ENCODE measurements around the gene SYNDIG1. TPM values are rescaled to one million over a fixed set of nuclear protein-coding genes. Genes with fewer than 3 reads are reported as not detected.

The SYNDIG1 gene
- total RNA-seq, 1 donor from 2014 or later = 5.6 TPM

- DNase-seq (ENCODE audit: low spot score) = no peak
- no peak overlapping the region for H3K27ac Mint-ChIP-seq (ENCODE audit: unreplicated experiment)
- no peaks in the 10 kb centered on the region for H3K27me3 Mint-ChIP-seq (ENCODE audit: low read depth)
- peaks cover 17% of the 10 kb centered on the region for H3K4me1 Mint-ChIP-seq (ENCODE audit: low read depth)
- H3K9me3 Mint-ChIP-seq (ENCODE audit: low read depth) = no peaks in the 10 kb centered on the region
- H3K4me3 Mint-ChIP-seq (ENCODE audit: unreplicated experiment) = no peak overlapping the region
- TF ChIP-seq CTCF (IDR thresholded peaks at IDR 0.05) = no peak
- H3K36me3 Mint-ChIP-seq (ENCODE audit: low read depth) = no peaks in the 10 kb centered on the region
Observed at GRCh38 chr20:24633026-24633425, 163.6 kb downstream of the SYNDIG1 start.

GRCh38 chr20:24633521-24633920 lies 164.1 kb downstream of the SYNDIG1 start:
- Mint-ChIP-seq H3K36me3 (ENCODE audit: low read depth) (no peaks in the 10 kb centered on the region), H3K4me3 (ENCODE audit: unreplicated experiment) (no peak overlapping the region), H3K27me3 (ENCODE audit: low read depth) (no peaks in the 10 kb centered on the region), H3K9me3 (ENCODE audit: low read depth) (no peaks in the 10 kb centered on the region), H3K4me1 (ENCODE audit: low read depth) (peaks cover 17% of the 10 kb centered on the region), H3K27ac (ENCODE audit: unreplicated experiment) (no peak overlapping the region)
- TF ChIP-seq CTCF (IDR thresholded peaks at IDR 0.05) = no peak
- DNase-seq (ENCODE audit: low spot score) = no peak

- peak overlapping the region; percentile 78 for H3K27ac Mint-ChIP-seq (ENCODE audit: unreplicated experiment)
- TF ChIP-seq CTCF (IDR thresholded peaks at IDR 0.05) = no peak
- no peak overlapping the region for H3K4me3 Mint-ChIP-seq (ENCODE audit: unreplicated experiment)
- H3K9me3 Mint-ChIP-seq (ENCODE audit: low read depth) = no peaks in the 10 kb centered on the region
- peaks cover 17% of the 10 kb centered on the region for H3K4me1 Mint-ChIP-seq (ENCODE audit: low read depth)
- no peak for DNase-seq (ENCODE audit: low spot score)
- no peaks in the 10 kb centered on the region for H3K36me3 Mint-ChIP-seq (ENCODE audit: low read depth)
- H3K27me3 Mint-ChIP-seq (ENCODE audit: low read depth) = no peaks in the 10 kb centered on the region
Observed at GRCh38 chr20:24634855-24635254, 165.4 kb downstream of the SYNDIG1 start.

GRCh38 chr20:24636626-24637025 lies 167.2 kb downstream of the SYNDIG1 start:
- Mint-ChIP-seq H3K27ac (ENCODE audit: unreplicated experiment) (no peak overlapping the region), H3K4me3 (ENCODE audit: unreplicated experiment) (no peak overlapping the region), H3K36me3 (ENCODE audit: low read depth) (no peaks in the 10 kb centered on the region), H3K27me3 (ENCODE audit: low read depth) (no peaks in the 10 kb centered on the region), H3K4me1 (ENCODE audit: low read depth) (peaks cover 17% of the 10 kb centered on the region), H3K9me3 (ENCODE audit: low read depth) (no peaks in the 10 kb centered on the region)
- no peak for DNase-seq (ENCODE audit: low spot score)
- TF ChIP-seq CTCF (IDR thresholded peaks at IDR 0.05) = no peak

- no peaks in the 10 kb centered on the region for H3K9me3 Mint-ChIP-seq (ENCODE audit: low read depth)
- DNase-seq (ENCODE audit: low spot score) = no peak
- H3K4me1 Mint-ChIP-seq (ENCODE audit: low read depth) = peaks cover 17% of the 10 kb centered on the region
- no peak overlapping the region for H3K4me3 Mint-ChIP-seq (ENCODE audit: unreplicated experiment)
- no peak for TF ChIP-seq CTCF (IDR thresholded peaks at IDR 0.05)
- H3K27ac Mint-ChIP-seq (ENCODE audit: unreplicated experiment) = no peak overlapping the region
- H3K36me3 Mint-ChIP-seq (ENCODE audit: low read depth) = no peaks in the 10 kb centered on the region
- no peaks in the 10 kb centered on the region for H3K27me3 Mint-ChIP-seq (ENCODE audit: low read depth)
Observed at GRCh38 chr20:24637087-24637486, 167.7 kb downstream of the SYNDIG1 start.
